IMR-90 (cell line): ENCODE data around the gene LAIR1. TPM values are rescaled to one million over a fixed set of nuclear protein-coding genes. Genes with fewer than 3 reads are reported as not detected.

Experiments used
- ATAC-seq: fragments of 200-7000 bp; cut with Tn5 transposase; 2 replicates; pipeline ENCODE4 v1.9.1; 2020; ENCODE audit warnings: low read depth, mild to moderate bottlenecking, moderate library complexity
- BruUV-seq: library from RNA; stranded (reverse); fragments of 400-500 nt; replicated peaks from 2 replicates; lab custom pipeline; 2021; lab: Mats Ljungman, UMichigan
- CTCF ChIA-PET: fragments of 300-600 bp; formaldehyde crosslinking; extraction: SDS; loops from one replicate; lab custom pipeline; 2021; ENCODE audit warnings: antibody characterized with exemption; lab: Yijun Ruan, JAX
- POLR2A ChIA-PET: fragments of 300-600 bp; sonication (Branson Sonifier 250); formaldehyde crosslinking; loops from one replicate; lab custom pipeline; 2022; ENCODE audit warnings: antibody characterized with exemption; ENCODE audit not compliant: unreplicated experiment; lab: Charles Lee
- DNase-seq: peaks from one replicate; pipeline ENCODE4 v3.0.0; 2013
- H2AFZ ChIP-seq: replicated peaks from 2 replicates; pipeline ENCODE3; 2013; ENCODE audit warnings: low read length, mild to moderate bottlenecking; ENCODE audit not compliant: poor library complexity
- H2AK5ac ChIP-seq: 2 replicates; pipeline ENCODE4 v1.6.1; 2013; ENCODE audit warnings: low read depth, low read length, inconsistent platforms
- H2AK9ac ChIP-seq: replicated peaks from 2 replicates; pipeline ENCODE3; 2013; ENCODE audit warnings: mild to moderate bottlenecking, low read depth, low read length, moderate library complexity; ENCODE audit not compliant: poor library complexity
- H2BK120ac ChIP-seq: 2 replicates; pipeline ENCODE4 v1.6.1; 2013; ENCODE audit warnings: low read depth, low read length, inconsistent platforms
- H2BK15ac ChIP-seq: 3 replicates; pipeline ENCODE4 v1.6.1; 2013; ENCODE audit warnings: low read depth, low read length, inconsistent platforms
- H2BK20ac ChIP-seq: 2 replicates; pipeline ENCODE4 v1.6.1; 2013; ENCODE audit warnings: low read depth, mild to moderate bottlenecking, inconsistent platforms, low read length, moderate library complexity
- H2BK5ac ChIP-seq: 2 replicates; pipeline ENCODE4 v1.6.1; 2013; ENCODE audit warnings: mild to moderate bottlenecking, low read depth, low read length, inconsistent platforms; ENCODE audit not compliant: poor library complexity, severe bottlenecking
- H3K14ac ChIP-seq: replicated peaks from 2 replicates; pipeline ENCODE4 v1.6.1; 2013; ENCODE audit warnings: low read depth, low read length, inconsistent platforms
- H3K18ac ChIP-seq: 2 replicates; pipeline ENCODE4 v1.6.1; 2013; ENCODE audit warnings: low read depth, low read length, control low read depth
- H3K23ac ChIP-seq: 2 replicates; pipeline ENCODE4 v1.6.1; 2013; ENCODE audit warnings: low read depth, low read length, inconsistent platforms
- H3K27ac ChIP-seq: 2 replicates; pipeline ENCODE4 v1.5.1; 2013; ENCODE audit warnings: mild to moderate bottlenecking, control low read depth, low read length; ENCODE audit not compliant: insufficient read depth
- H3K27me3 ChIP-seq: 2 replicates; pipeline ENCODE4 v1.6.1; 2013; ENCODE audit warnings: low read length; ENCODE audit not compliant: control insufficient read depth, insufficient read depth
- H3K36me3 ChIP-seq: 2 replicates; pipeline ENCODE4 v1.6.1; 2013; ENCODE audit warnings: low read length, mixed read lengths; ENCODE audit not compliant: control insufficient read depth, insufficient read depth
- H3K4ac ChIP-seq: 2 replicates; pipeline ENCODE4 v1.6.1; 2013; ENCODE audit warnings: low read depth, low read length, inconsistent platforms
- H3K4me1 ChIP-seq: 2 replicates; pipeline ENCODE4 v1.6.1; 2013; ENCODE audit warnings: low read length, mixed read lengths; ENCODE audit not compliant: control insufficient read depth, insufficient read depth
- H3K4me2 ChIP-seq: 2 replicates; pipeline ENCODE4 v1.6.1; 2013; ENCODE audit warnings: low read depth, mild to moderate bottlenecking, control low read depth, low read length, moderate library complexity
- H3K4me3 ChIP-seq: 2 replicates; pipeline ENCODE4 v1.5.1; 2013; ENCODE audit warnings: low read depth, mild to moderate bottlenecking, control low read depth, low read length, moderate library complexity; ENCODE audit not compliant: insufficient read depth
- H3K56ac ChIP-seq: 2 replicates; pipeline ENCODE4 v1.6.1; 2013; ENCODE audit warnings: low read length, inconsistent platforms; ENCODE audit not compliant: insufficient read depth; ENCODE audit errors: extremely low read depth
- H3K79me1 ChIP-seq, 2 experiments: 2 replicates each; pipeline ENCODE4 v1.6.1; 2013; ENCODE audit warnings: low read length in 2 of 2, inconsistent platforms in 1 of 2, low read depth in 1 of 2
- H3K9ac ChIP-seq: 2 replicates; pipeline ENCODE4 v1.6.1; 2013; ENCODE audit warnings: low read depth, low read length, control low read depth
- H3K9me1 ChIP-seq: 2 replicates; pipeline ENCODE4 v1.6.1; 2013; ENCODE audit warnings: low read length, inconsistent platforms; ENCODE audit not compliant: insufficient read depth
- H3K9me3 ChIP-seq: 2 replicates; pipeline ENCODE4 v1.6.1; 2013; ENCODE audit warnings: low read length; ENCODE audit not compliant: control insufficient read depth, insufficient read depth
- H4K20me1 ChIP-seq: 2 replicates; pipeline ENCODE4 v1.6.1; 2013; ENCODE audit warnings: low read length, inconsistent platforms; ENCODE audit not compliant: insufficient read depth
- H4K5ac ChIP-seq: 2 replicates; pipeline ENCODE4 v1.6.1; 2013; ENCODE audit warnings: mild to moderate bottlenecking, low read depth, low read length, control low read depth
- H4K8ac ChIP-seq, 2 experiments: 2 replicates each; pipeline ENCODE4 v1.6.1; 2013; ENCODE audit warnings: low read depth in 2 of 2, low read length in 2 of 2, control low read depth in 1 of 2, inconsistent platforms in 1 of 2
- H4K91ac ChIP-seq: 2 replicates; pipeline ENCODE4 v1.6.1; 2013; ENCODE audit warnings: low read depth, low read length, inconsistent platforms; ENCODE audit not compliant: insufficient read depth
- BHLHE40 ChIP-seq: fragments of 150-350 bp; IDR thresholded peaks from 2 replicates; pipeline ENCODE4 v1.6.1; 2016; ENCODE audit warnings: mild to moderate bottlenecking, low read depth, low read length
- CEBPB ChIP-seq: IDR thresholded peaks from 2 replicates; pipeline ENCODE4 v1.6.1; 2012; ENCODE audit warnings: low read depth, low read length, improper control_type of control experiment
- FOS ChIP-seq: fragments of 150-350 bp; IDR thresholded peaks from 2 replicates; pipeline ENCODE4 v1.6.1; 2016; ENCODE audit warnings: low read depth, low read length
- MAZ ChIP-seq: IDR thresholded peaks from 2 replicates; pipeline ENCODE4 v1.6.1; 2012; ENCODE audit warnings: low read depth, mild to moderate bottlenecking, low read length, improper control_type of control experiment, moderate library complexity, borderline replicate concordance
- POLR2A ChIP-seq: IDR thresholded peaks from 2 replicates; pipeline ENCODE4 v1.6.1; 2012; ENCODE audit warnings: mild to moderate bottlenecking, low read depth, low read length
- RAD21 ChIP-seq: IDR thresholded peaks from 2 replicates; pipeline ENCODE4 v1.6.1; 2012; ENCODE audit warnings: low read length, improper control_type of control experiment
- RFX5 ChIP-seq: IDR thresholded peaks from 2 replicates; pipeline ENCODE4 v1.8.0; 2012; ENCODE audit warnings: low read depth, mild to moderate bottlenecking, low read length, moderate library complexity
- WGBS, 2 experiments: methylation state at CpG; one replicate each; pipeline versions ENCODE4 v1.1.5 to v1.1.7; 2013; ENCODE audit warnings: missing lambda C conversion rate in 2 of 2; ENCODE audit not compliant: insufficient read length in 1 of 2; ENCODE audit errors: extremely low coverage in 2 of 2; 5-methylcytosine and 5-hydroxymethylcytosine counted together
- dilution Hi-C: fragments of 300-500 bp; cut with HindIII; formaldehyde crosslinking; loops from one replicate; pipeline ENCODE4 v1.14.3; 2018; ENCODE audit warnings: low sequenced_read_pairs; ENCODE audit not compliant: unreplicated experiment
- in situ Hi-C: fragments of 300-500 bp; cut with MboI; formaldehyde crosslinking; loops from 3 replicates; pipeline ENCODE4 v1.14.3; 2019; ENCODE audit warnings: low sequenced_read_pairs, inconsistent platforms, mixed read lengths
- intact Hi-C: fragments of 100-400 bp; cut with micrococcal nuclease; formaldehyde crosslinking; loops from 2 replicates; pipeline ENCODE4 v1.10.0; 2022
- polyA plus RNA-seq, 3 experiments: library from polyadenylated mRNA; depleted of rRNA; stranded (reverse); fragments of >200 nt; gene quantifications; 2 replicates each; pipeline ENCODE4 v1.2.3, GENCODE V29; 2012; ENCODE audit warnings: low replicate concordance in 1 of 3
- total RNA-seq: library from RNA; depleted of rRNA; stranded (reverse); fragments of >200 nt; gene quantifications from 2 replicates; pipeline ENCODE4 v1.2.3, GENCODE V29; 2012
- TF ChIP-seq, protein P1 (sequence below): fragments of 150-350 bp; IDR thresholded peaks from 2 replicates; pipeline ENCODE4 v1.6.1; 2017; ENCODE audit warnings: mild to moderate bottlenecking, antibody characterized with exemption, low read length, low read depth
- TF ChIP-seq, protein P2 (sequence below): fragments of 150-350 bp; IDR thresholded peaks from 2 replicates; pipeline ENCODE4 v1.6.1; 2016; ENCODE audit warnings: low read depth, mild to moderate bottlenecking, low read length, moderate library complexity, borderline replicate concordance
- TF ChIP-seq, protein P3 (sequence below): conservative IDR thresholded peaks from 2 replicates; pipeline ENCODE4 v1.5.1; 2012; ENCODE audit warnings: mild to moderate bottlenecking, low read depth, low read length, improper control_type of control experiment

Gene LAIR1
- total and polyA plus RNA-seq, 2 of the 4 experiments (the other 2 are of a cell fraction): not detected

DNA sequence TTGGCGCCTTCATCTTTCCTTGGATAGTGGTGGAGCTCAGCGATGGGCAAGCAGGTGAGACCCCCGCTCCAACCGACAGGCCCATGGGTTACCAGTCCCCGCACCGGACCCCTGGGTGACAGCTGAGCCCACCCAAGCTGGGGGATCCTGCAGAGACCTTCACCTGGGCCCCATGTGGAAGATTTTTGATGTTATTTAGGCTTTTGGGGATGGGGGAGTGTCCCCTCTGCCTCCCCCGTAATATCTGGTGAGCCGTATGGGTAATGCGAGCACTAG, 46.8 kb downstream of the LAIR1 start:
- ATAC-seq (no peak), DNase-seq (no peak)
- H2BK5ac ChIP-seq: no peak overlapping the region
- H3K4me3 ChIP-seq: no peak overlapping the region
- H3K4me1 ChIP-seq: no peaks in the 10 kb centered on the region
- intact Hi-C loops (no loop called here), in situ Hi-C loops (no loop called here), dilution Hi-C loops (no loop called here)
- TF ChIP-seq CEBPB (no peak), BHLHE40 (no peak), RAD21 (no peak), RFX5 (no peak), MAZ (no peak), FOS (no peak), POLR2A (no peak)
- TF ChIP-seq, protein P1, sequence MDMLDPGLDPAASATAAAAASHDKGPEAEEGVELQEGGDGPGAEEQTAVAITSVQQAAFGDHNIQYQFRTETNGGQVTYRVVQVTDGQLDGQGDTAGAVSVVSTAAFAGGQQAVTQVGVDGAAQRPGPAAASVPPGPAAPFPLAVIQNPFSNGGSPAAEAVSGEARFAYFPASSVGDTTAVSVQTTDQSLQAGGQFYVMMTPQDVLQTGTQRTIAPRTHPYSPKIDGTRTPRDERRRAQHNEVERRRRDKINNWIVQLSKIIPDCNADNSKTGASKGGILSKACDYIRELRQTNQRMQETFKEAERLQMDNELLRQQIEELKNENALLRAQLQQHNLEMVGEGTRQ: no peak
- TF ChIP-seq, protein P2, sequence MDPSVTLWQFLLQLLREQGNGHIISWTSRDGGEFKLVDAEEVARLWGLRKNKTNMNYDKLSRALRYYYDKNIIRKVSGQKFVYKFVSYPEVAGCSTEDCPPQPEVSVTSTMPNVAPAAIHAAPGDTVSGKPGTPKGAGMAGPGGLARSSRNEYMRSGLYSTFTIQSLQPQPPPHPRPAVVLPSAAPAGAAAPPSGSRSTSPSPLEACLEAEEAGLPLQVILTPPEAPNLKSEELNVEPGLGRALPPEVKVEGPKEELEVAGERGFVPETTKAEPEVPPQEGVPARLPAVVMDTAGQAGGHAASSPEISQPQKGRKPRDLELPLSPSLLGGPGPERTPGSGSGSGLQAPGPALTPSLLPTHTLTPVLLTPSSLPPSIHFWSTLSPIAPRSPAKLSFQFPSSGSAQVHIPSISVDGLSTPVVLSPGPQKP: no peak
- TF ChIP-seq, protein P3, sequence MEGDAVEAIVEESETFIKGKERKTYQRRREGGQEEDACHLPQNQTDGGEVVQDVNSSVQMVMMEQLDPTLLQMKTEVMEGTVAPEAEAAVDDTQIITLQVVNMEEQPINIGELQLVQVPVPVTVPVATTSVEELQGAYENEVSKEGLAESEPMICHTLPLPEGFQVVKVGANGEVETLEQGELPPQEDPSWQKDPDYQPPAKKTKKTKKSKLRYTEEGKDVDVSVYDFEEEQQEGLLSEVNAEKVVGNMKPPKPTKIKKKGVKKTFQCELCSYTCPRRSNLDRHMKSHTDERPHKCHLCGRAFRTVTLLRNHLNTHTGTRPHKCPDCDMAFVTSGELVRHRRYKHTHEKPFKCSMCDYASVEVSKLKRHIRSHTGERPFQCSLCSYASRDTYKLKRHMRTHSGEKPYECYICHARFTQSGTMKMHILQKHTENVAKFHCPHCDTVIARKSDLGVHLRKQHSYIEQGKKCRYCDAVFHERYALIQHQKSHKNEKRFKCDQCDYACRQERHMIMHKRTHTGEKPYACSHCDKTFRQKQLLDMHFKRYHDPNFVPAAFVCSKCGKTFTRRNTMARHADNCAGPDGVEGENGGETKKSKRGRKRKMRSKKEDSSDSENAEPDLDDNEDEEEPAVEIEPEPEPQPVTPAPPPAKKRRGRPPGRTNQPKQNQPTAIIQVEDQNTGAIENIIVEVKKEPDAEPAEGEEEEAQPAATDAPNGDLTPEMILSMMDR: no peak
- H3K9ac ChIP-seq: no peak overlapping the region
- H3K56ac ChIP-seq: no peak overlapping the region
- no peaks in the 10 kb centered on the region for H3K79me1 ChIP-seq
- POLR2A ChIA-PET: no interaction called here
- no peak overlapping the region for H3K14ac ChIP-seq
- H2BK120ac ChIP-seq: no peak overlapping the region
- no peak overlapping the region for H2AK9ac ChIP-seq
- no peak overlapping the region for H3K4me2 ChIP-seq
- CTCF ChIA-PET: no interaction called here
- H2AK5ac ChIP-seq: no peak overlapping the region
- no CpG with 5 or more reads among the region's 9 CpGs for WGBS, 2 experiments
- no peaks in the 10 kb centered on the region for H3K36me3 ChIP-seq
- no TSS peak for BruUV-seq
- H3K27ac ChIP-seq: no peak overlapping the region
- H3K9me1 ChIP-seq: no peaks in the 10 kb centered on the region
- no peak overlapping the region for H3K23ac ChIP-seq
- H4K8ac ChIP-seq: no peak overlapping the region
- no peak overlapping the region for H3K4ac ChIP-seq
- H3K18ac ChIP-seq: no peak overlapping the region
- no peak overlapping the region for H2BK20ac ChIP-seq
- no peaks in the 10 kb centered on the region; the same call in 1 of the 2 replicates for H3K9me3 ChIP-seq
- no peaks in the 10 kb centered on the region for H3K27me3 ChIP-seq
- no peak overlapping the region for H2AFZ ChIP-seq
- no peak overlapping the region for H4K5ac ChIP-seq
- no peak overlapping the region for H4K91ac ChIP-seq
- H4K20me1 ChIP-seq: no peaks in the 10 kb centered on the region
- H2BK15ac ChIP-seq: no peak overlapping the region
